Measurements from ENCODE around the gene FAM163B. TPM values are rescaled to one million over a fixed set of nuclear protein-coding genes. Genes with fewer than 3 reads are reported as not detected.

Gene FAM163B
- total RNA-seq, 2 donors from 2014 or later, result 0.78 TPM; not detected in 1

DNA sequence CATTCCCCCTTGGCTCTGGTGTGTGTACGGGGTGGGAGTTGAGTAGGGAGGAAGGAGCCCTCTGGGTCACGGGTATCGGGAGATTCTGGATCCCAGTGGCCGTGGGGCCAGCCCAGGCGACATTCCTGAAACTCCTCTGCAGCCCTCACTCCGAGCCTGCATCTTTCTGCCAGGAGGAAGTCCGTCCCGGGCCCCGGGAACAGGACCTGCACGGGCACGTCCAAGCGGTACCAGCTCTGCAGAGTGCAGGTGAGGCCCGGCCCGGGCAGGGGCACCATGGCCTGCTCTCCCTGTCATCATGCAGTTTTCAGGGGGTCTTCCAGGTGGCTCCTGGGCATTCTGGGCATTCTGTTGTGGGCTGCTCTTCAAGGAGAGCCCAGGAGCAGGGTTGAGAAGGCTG, 71.0 kb downstream of the FAM163B start:
- ATAC-seq (no peak), DNase-seq (no peak)
- Histone ChIP-seq H3K9me3 (no peaks in the 10 kb centered on the region), H3K4me3 (no peak overlapping the region), H3K27me3 (no peaks in the 10 kb centered on the region), H3K4me1 (peaks cover 25% of the 10 kb centered on the region), H3K36me3 (replicated peaks in 1 of 2; ENCODE audit: insufficient read depth in 1 of 2, low read depth in 2 of 2) (no peaks in the 10 kb centered on the region), H3K27ac (no peak overlapping the region)
- 91% methylated on average over 14 of the region's 14 CpGs; no CpG with 5 or more reads in 1 of the 2 donors for WGBS, 2 donors
- intact Hi-C loops (cut with DNase I), result loop anchor here (10.0 kb wide), 1 partner anchor 467 kb away; no protein-coding TSS in a partner anchor
- TF ChIP-seq POLR2A (IDR thresholded peaks at IDR 0.05), result no peak
- TF ChIP-seq, protein P1, sequence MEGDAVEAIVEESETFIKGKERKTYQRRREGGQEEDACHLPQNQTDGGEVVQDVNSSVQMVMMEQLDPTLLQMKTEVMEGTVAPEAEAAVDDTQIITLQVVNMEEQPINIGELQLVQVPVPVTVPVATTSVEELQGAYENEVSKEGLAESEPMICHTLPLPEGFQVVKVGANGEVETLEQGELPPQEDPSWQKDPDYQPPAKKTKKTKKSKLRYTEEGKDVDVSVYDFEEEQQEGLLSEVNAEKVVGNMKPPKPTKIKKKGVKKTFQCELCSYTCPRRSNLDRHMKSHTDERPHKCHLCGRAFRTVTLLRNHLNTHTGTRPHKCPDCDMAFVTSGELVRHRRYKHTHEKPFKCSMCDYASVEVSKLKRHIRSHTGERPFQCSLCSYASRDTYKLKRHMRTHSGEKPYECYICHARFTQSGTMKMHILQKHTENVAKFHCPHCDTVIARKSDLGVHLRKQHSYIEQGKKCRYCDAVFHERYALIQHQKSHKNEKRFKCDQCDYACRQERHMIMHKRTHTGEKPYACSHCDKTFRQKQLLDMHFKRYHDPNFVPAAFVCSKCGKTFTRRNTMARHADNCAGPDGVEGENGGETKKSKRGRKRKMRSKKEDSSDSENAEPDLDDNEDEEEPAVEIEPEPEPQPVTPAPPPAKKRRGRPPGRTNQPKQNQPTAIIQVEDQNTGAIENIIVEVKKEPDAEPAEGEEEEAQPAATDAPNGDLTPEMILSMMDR (IDR thresholded peaks at IDR 0.05), result no peak

GRCh38 chr9:133537257-133537656, 71.9 kb downstream of the FAM163B start:
- 86 to 100% methylated on average over 1 to 14 of the region's 16 CpGs for WGBS, 2 donors
- H3K4me1 ChIP-seq, result peaks cover 25% of the 10 kb centered on the region

GRCh38 chr9:133536536-133536935, 72.7 kb downstream of the FAM163B start:
- no peak overlapping the region for H3K27ac ChIP-seq
- intact Hi-C loops (cut with DNase I), result loop anchor here (10.0 kb wide), 1 partner anchor 468 kb away; no protein-coding TSS in a partner anchor
- H3K36me3 ChIP-seq (replicated peaks in 1 of 2; ENCODE audit: insufficient read depth in 1 of 2, low read depth in 2 of 2), result no peaks in the 10 kb centered on the region
- no peak for ATAC-seq
- 92% methylated on average over 9 of the region's 9 CpGs for WGBS, 2 donors
- DNase-seq, result no peak
- H3K27me3 ChIP-seq, result no peaks in the 10 kb centered on the region
- H3K4me3 ChIP-seq, result no peak overlapping the region
- no peaks in the 10 kb centered on the region for H3K9me3 ChIP-seq
- TF ChIP-seq, protein P1 (IDR thresholded peaks at IDR 0.05), result no peak
- TF ChIP-seq POLR2A (IDR thresholded peaks at IDR 0.05), result no peak
- peaks cover 25% of the 10 kb centered on the region for H3K4me1 ChIP-seq

More at GRCh38 chr9:133537257-133537656, 71.9 kb downstream of the FAM163B start:
- intact Hi-C loops (cut with DNase I), result loop anchor here (10.0 kb wide), 1 partner anchor 468 kb away; no protein-coding TSS in a partner anchor
- TF ChIP-seq POLR2A (IDR thresholded peaks at IDR 0.05), result no peak
- TF ChIP-seq, protein P1 (IDR thresholded peaks at IDR 0.05), result no peak
- no peak for DNase-seq
- no peaks in the 10 kb centered on the region for H3K9me3 ChIP-seq
- no peak overlapping the region for H3K4me3 ChIP-seq
- no peak overlapping the region for H3K27ac ChIP-seq
- no peaks in the 10 kb centered on the region for H3K27me3 ChIP-seq
- ATAC-seq, result no peak
- H3K36me3 ChIP-seq (replicated peaks in 1 of 2; ENCODE audit: insufficient read depth in 1 of 2, low read depth in 2 of 2), result no peaks in the 10 kb centered on the region

GRCh38 chr9:133536080-133536479, 73.1 kb downstream of the FAM163B start:
- H3K4me3 ChIP-seq, result no peak overlapping the region
- intact Hi-C loops (cut with DNase I), result loop anchor here (10.0 kb wide), 1 partner anchor 469 kb away; no protein-coding TSS in a partner anchor
- H3K36me3 ChIP-seq (replicated peaks in 1 of 2; ENCODE audit: insufficient read depth in 1 of 2, low read depth in 2 of 2), result no peaks in the 10 kb centered on the region
- no peaks in the 10 kb centered on the region for H3K27me3 ChIP-seq
- 74 to 88% methylated on average over 3 to 10 of the region's 11 CpGs for WGBS, 2 donors
- no peak for DNase-seq
- TF ChIP-seq, protein P1 (IDR thresholded peaks at IDR 0.05), result no peak
- TF ChIP-seq POLR2A (IDR thresholded peaks at IDR 0.05), result no peak
- no peak for ATAC-seq
- H3K9me3 ChIP-seq, result no peaks in the 10 kb centered on the region
- no peak overlapping the region for H3K27ac ChIP-seq
- peaks cover 25% of the 10 kb centered on the region for H3K4me1 ChIP-seq

GRCh38 chr9:133535306-133535877, 73.8 kb downstream of the FAM163B start:
- intact Hi-C loops (cut with DNase I), result loop anchor here (10.0 kb wide), 1 partner anchor 469 kb away; no protein-coding TSS in a partner anchor
- WGBS, 2 donors, result 39 to 50% methylated on average over 5 to 12 of the region's 13 CpGs
- no peak overlapping the region for H3K27ac ChIP-seq

More at GRCh38 chr9:133535306-133535877, 73.8 kb downstream of the FAM163B start:
- DNase-seq, result no peak
- Histone ChIP-seq H3K4me3 (no peak overlapping the region), H3K36me3 (replicated peaks in 1 of 2; ENCODE audit: insufficient read depth in 1 of 2, low read depth in 2 of 2) (no peaks in the 10 kb centered on the region), H3K9me3 (no peaks in the 10 kb centered on the region), H3K27me3 (no peaks in the 10 kb centered on the region), H3K4me1 (peaks cover 25% of the 10 kb centered on the region)
- no peak for ATAC-seq
- TF ChIP-seq, protein P1 (IDR thresholded peaks at IDR 0.05), result no peak
- no peak for TF ChIP-seq POLR2A (IDR thresholded peaks at IDR 0.05)
